Loucy (cell line): ENCODE results near the gene TIE1.

ENCODE experiments used
- H2AFZ ChIP-seq: fragments of 200-600 bp; sonication (generic); 2 replicates; pipeline ENCODE4 v1.6.0; 2016; ENCODE audit warnings: antibody characterized with exemption, mild to moderate bottlenecking, low read length, moderate library complexity
- H3F3A ChIP-seq: fragments of 200-600 bp; 2 replicates; pipeline ENCODE4 v1.6.0; 2016; ENCODE audit warnings: antibody characterized with exemption, low read depth, mild to moderate bottlenecking
- H3K27me3 ChIP-seq: fragments of 200-600 bp; sonication (generic); 2 replicates; pipeline ENCODE4 v1.6.1; 2014; ENCODE audit warnings: low read length, mild to moderate bottlenecking; ENCODE audit not compliant: insufficient read depth, poor library complexity, severe bottlenecking
- H3K36me3 ChIP-seq: fragments of 200-600 bp; sonication (generic); 2 replicates; pipeline ENCODE4 v1.6.1; 2016; ENCODE audit warnings: low read length; ENCODE audit not compliant: insufficient read depth
- H3K4me1 ChIP-seq: fragments of 200-600 bp; sonication (generic); 2 replicates; pipeline ENCODE4 v1.5.1; 2014; ENCODE audit warnings: low read length, mild to moderate bottlenecking; ENCODE audit not compliant: insufficient read depth, poor library complexity, severe bottlenecking
- H3K4me2 ChIP-seq: fragments of 200-600 bp; sonication (generic); 2 replicates; pipeline ENCODE4 v1.6.0; 2014; ENCODE audit warnings: antibody characterized with exemption, low read length, low read depth, mild to moderate bottlenecking; ENCODE audit not compliant: poor library complexity, severe bottlenecking
- H3K4me3 ChIP-seq: fragments of 200-600 bp; sonication (generic); 2 replicates; pipeline ENCODE4 v1.5.1; 2014; ENCODE audit warnings: low read length, mild to moderate bottlenecking, mixed read lengths; ENCODE audit not compliant: poor library complexity, severe bottlenecking
- H3K79me2 ChIP-seq: fragments of 200-600 bp; sonication (generic); 2 replicates; pipeline ENCODE4 v1.6.1; 2014; ENCODE audit warnings: low read length; ENCODE audit not compliant: insufficient read depth
- H3K9ac ChIP-seq: fragments of 200-600 bp; sonication (generic); 2 replicates; pipeline ENCODE4 v1.6.0; 2014; ENCODE audit warnings: mild to moderate bottlenecking, low read depth, low read length, moderate library complexity; ENCODE audit not compliant: poor library complexity, severe bottlenecking
- H3K9me2 ChIP-seq: fragments of 200-600 bp; sonication (generic); replicated peaks from 2 replicates; pipeline ENCODE4 v1.6.1; 2016; ENCODE audit warnings: low read depth, low read length, mixed read lengths
- H3K9me3 ChIP-seq: fragments of 200-600 bp; sonication (generic); 2 replicates; pipeline ENCODE4 v1.6.1; 2014; ENCODE audit warnings: mild to moderate bottlenecking, antibody characterized with exemption, low read length, low read depth; ENCODE audit not compliant: insufficient read depth
- H4K20me1 ChIP-seq: fragments of 200-600 bp; sonication (generic); 2 replicates; pipeline ENCODE4 v1.6.0; 2014; ENCODE audit warnings: antibody characterized with exemption, low read length, mild to moderate bottlenecking; ENCODE audit not compliant: insufficient read depth, poor library complexity, severe bottlenecking
- CTCF ChIP-seq: fragments of 200-600 bp; sonication (generic); conservative IDR thresholded peaks from 2 replicates; pipeline ENCODE4 v1.5.1; 2014; ENCODE audit warnings: mild to moderate bottlenecking, antibody characterized with exemption, low read length
- EZH2phosphoT487 ChIP-seq: fragments of 200-600 bp; IDR thresholded peaks from 2 replicates; pipeline ENCODE4 v1.6.1; 2018; ENCODE audit warnings: antibody characterized with exemption, mild to moderate bottlenecking, moderate library complexity, borderline replicate concordance

Gene TIE1

GRCh38 chr1:43339584-43340232 lies 38.9 kb downstream of the TIE1 start:
- no peaks in the 10 kb centered on the region for H3K36me3 ChIP-seq
- H3K9me2 ChIP-seq = no peaks in the 10 kb centered on the region
- no peak overlapping the region for H3K9ac ChIP-seq
- H3K79me2 ChIP-seq = no peaks in the 10 kb centered on the region
- no peak overlapping the region for H3K4me2 ChIP-seq
- no peaks in the 10 kb centered on the region for H4K20me1 ChIP-seq
- H3K4me1 ChIP-seq = peaks cover 16% of the 10 kb centered on the region
- no peaks in the 10 kb centered on the region for H3F3A ChIP-seq
- no peak overlapping the region for H2AFZ ChIP-seq
- H3K27me3 ChIP-seq = no peaks in the 10 kb centered on the region
- H3K4me3 ChIP-seq = no peak overlapping the region
- no peak for TF ChIP-seq CTCF
- no peak for TF ChIP-seq EZH2phosphoT487
- no peaks in the 10 kb centered on the region for H3K9me3 ChIP-seq

GRCh38 chr1:43340559-43340958 lies 39.8 kb downstream of the TIE1 start:
- Histone ChIP-seq H3K9me3 (no peaks in the 10 kb centered on the region), H3K4me3 (no peak overlapping the region), H3K4me2 (no peak overlapping the region), H3K9ac (no peak overlapping the region), H3F3A (no peaks in the 10 kb centered on the region), H3K4me1 (peaks cover 16% of the 10 kb centered on the region), H3K36me3 (no peaks in the 10 kb centered on the region), H4K20me1 (no peaks in the 10 kb centered on the region), H3K79me2 (no peaks in the 10 kb centered on the region), H3K27me3 (no peaks in the 10 kb centered on the region), H2AFZ (no peak overlapping the region), H3K9me2 (no peaks in the 10 kb centered on the region)
- TF ChIP-seq EZH2phosphoT487 = no peak
- no peak for TF ChIP-seq CTCF

DNA sequence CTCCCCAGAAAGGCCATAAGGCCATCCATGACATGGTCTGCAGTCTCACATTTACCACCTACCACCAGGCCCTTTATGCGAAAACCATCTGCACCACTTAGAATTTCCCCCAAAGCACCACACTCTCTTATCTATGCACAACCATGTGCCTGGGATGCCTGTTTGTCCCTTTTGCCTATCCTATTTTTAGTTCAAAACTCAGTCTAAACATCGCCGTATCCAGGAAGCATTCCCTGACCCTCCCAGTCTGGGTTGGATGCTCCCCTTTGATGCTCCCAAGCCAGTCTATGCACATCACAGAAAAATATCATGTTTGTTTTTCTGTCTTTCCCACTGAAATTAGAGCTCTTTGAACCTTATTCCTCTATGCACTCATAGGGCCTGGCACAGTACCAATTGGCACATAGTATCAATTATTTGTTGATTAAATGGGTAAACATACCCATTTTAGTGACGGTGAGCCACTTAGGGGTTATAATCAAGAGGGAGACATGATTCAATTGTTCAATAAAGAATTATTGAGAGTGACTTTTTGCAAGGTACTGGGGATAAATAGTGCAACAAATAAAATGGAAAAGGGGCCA lies 43.6 kb downstream of the TIE1 start:
- TF ChIP-seq EZH2phosphoT487 (no peak), CTCF (no peak)
- H3F3A ChIP-seq = no peaks in the 10 kb centered on the region
- H3K9ac ChIP-seq = no peak overlapping the region
- no peak overlapping the region for H2AFZ ChIP-seq
- H3K36me3 ChIP-seq = no peaks in the 10 kb centered on the region
- H3K79me2 ChIP-seq = no peaks in the 10 kb centered on the region
- no peak overlapping the region for H3K4me2 ChIP-seq
- no peak overlapping the region for H3K4me3 ChIP-seq
- H4K20me1 ChIP-seq = no peaks in the 10 kb centered on the region
- no peaks in the 10 kb centered on the region for H3K4me1 ChIP-seq
- no peaks in the 10 kb centered on the region for H3K27me3 ChIP-seq
- no peaks in the 10 kb centered on the region for H3K9me3 ChIP-seq
- no peaks in the 10 kb centered on the region for H3K9me2 ChIP-seq
